Measurements from ENCODE around the gene CS.
"Not testable (repeated sequence)": the region's sequence is repeated elsewhere in the genome, so short reads cannot be mapped to it uniquely, and the experiment has no call there.

CS gene

DNA sequence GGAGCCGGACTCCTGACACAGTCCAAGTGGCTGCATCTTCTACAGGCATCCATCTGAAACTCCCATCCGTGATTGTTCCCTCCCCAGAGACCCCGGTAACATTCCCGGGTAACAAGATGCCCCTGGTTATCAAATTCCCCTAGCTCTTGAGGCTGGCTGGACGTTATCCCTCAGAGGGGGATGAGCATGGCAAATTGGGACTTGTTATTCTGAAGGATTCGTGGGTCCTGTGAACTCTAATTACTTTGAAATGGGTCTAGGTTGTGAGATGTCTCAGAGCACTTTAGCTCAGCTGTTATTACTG lies 34.3 kb upstream of the CS start:
- Histone ChIP-seq H3K4me1 (ENCODE audit: control insufficient read depth in 1 of 2, insufficient read depth in 2 of 2, low read length in 2 of 2) (peaks cover 0 to 12% of the 10 kb centered on the region in 2 donors), H3K36me3 (ENCODE audit: control insufficient read depth in 1 of 2, insufficient read depth in 2 of 2, low read length in 2 of 2) (no peaks in the 10 kb centered on the region), H3K4me3 (ENCODE audit: low read depth in 1 of 2, low read length in 2 of 2) (peak overlapping the region; percentile 62 to 94), H3K9me3 (ENCODE audit: control insufficient read depth in 1 of 2, low read length in 2 of 2) (no peaks in the 10 kb centered on the region), H3K27me3 (ENCODE audit: low read depth, low read length) (no peaks in the 10 kb centered on the region), H3K27ac (ENCODE audit: low read length) (peak overlapping the region; percentile 100)

DNA sequence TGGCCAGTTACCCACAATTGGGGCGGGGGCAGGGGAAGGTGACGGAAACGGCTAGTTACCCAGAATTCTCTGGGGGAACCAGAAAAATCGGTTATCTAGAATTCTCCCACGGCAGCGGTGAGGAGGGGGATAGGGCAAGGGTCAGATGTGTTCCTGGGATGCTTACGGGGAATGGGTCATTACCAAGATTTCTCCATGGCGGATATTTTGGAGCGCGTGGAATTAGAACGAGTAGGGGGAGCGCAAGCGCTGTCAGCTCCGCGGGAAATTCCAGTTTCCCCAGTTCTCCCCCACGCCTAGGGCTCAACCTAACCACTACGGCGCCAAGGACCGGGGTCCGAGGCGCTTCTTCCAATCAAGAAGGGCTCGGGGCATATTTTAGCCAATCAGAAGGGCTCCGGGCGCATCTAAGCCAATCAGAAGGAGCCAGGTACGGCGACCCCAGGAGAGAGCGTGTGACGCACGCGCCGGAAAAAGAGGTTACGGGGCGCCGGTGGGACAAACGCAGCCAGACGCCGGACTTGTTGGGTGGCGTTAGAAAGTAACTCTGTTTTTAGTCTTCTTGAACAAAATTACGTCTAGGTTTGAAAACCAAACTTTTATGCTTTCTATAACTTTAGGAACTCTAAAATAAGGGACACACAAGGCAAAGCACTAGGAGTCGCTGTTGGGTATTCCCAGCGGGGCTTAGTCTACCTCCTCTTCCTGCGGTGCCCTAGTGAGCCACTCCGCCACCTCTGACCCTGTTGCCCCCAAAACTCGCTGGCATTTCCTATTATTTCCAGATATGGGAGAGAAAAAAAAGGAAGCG lies 33.8 kb upstream of the CS start, which contains the start of gene PAN2:
Gene PAN2 (minus strand): TSS at position 322 of the 811 bp plus-strand sequence. CDS start 906 bp downstream, outside the sequence.
- Histone ChIP-seq H3K9me3 (ENCODE audit: control insufficient read depth in 1 of 2, low read length in 2 of 2) (no peaks in the 10 kb centered on the region), H3K4me1 (ENCODE audit: control insufficient read depth in 1 of 2, insufficient read depth in 2 of 2, low read length in 2 of 2) (peaks cover 0 to 12% of the 10 kb centered on the region in 2 donors), H3K36me3 (ENCODE audit: control insufficient read depth in 1 of 2, insufficient read depth in 2 of 2, low read length in 2 of 2) (no peaks in the 10 kb centered on the region), H3K27ac (ENCODE audit: low read length) (peak within 1 kb of the TSS; percentile 100), H3K4me3 (ENCODE audit: low read depth in 1 of 2, low read length in 2 of 2) (peak within 1 kb of the TSS; percentile 62 to 94), H3K27me3 (ENCODE audit: low read depth, low read length) (no peaks in the 10 kb centered on the region)

GRCh38 chr12:56333197-56333678 lies 33.1 kb upstream of the CS start:
- peaks cover 0 to 4% of the 10 kb centered on the region in 2 donors for H3K36me3 ChIP-seq (ENCODE audit: control insufficient read depth in 1 of 2, insufficient read depth in 2 of 2, low read length in 2 of 2)
- peak overlapping the region; percentile 62 to 94 for H3K4me3 ChIP-seq (ENCODE audit: low read depth in 1 of 2, low read length in 2 of 2)
- H3K4me1 ChIP-seq (ENCODE audit: control insufficient read depth in 1 of 2, insufficient read depth in 2 of 2, low read length in 2 of 2): peaks cover 0 to 12% of the 10 kb centered on the region in 2 donors
- H3K27me3 ChIP-seq (ENCODE audit: low read depth, low read length): no peaks in the 10 kb centered on the region
- H3K9me3 ChIP-seq (ENCODE audit: control insufficient read depth in 1 of 2, low read length in 2 of 2): no peaks in the 10 kb centered on the region
- H3K27ac ChIP-seq (ENCODE audit: low read length): peak overlapping the region; percentile 100

DNA sequence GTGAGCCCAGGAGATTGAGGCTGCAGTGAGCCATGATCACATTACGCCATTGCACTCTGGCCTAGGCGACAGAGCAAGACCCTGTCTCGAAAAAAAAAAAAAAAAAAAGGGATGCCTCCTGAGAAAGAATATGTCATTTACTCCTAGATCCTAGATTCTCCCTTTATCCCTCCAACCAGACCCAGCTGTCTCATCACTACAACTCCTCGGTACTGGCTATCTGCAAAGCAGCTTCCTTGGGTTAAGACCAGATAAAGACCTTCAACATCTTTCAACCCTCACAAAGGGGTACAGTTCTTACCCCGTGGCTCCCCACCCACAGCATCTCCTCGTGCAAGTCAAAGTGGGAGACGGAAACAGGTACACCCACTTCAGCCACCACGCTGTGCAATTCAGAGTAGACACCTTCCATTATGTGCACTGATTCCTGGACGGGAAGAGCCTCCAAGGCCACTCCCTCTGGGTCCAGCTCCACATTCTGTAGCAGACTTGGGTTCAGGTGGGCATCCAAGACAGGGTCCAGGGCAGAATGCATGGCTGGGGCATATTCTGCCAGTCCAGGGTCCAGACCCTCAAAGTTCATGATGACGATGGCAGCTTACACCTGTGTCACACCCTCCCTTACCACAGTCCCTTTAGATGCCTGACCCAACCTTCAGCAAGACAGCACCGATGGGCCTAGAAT lies 32.5 kb upstream of the CS start:
- peak overlapping the region; percentile 100 for H3K27ac ChIP-seq (ENCODE audit: low read length)
- H3K36me3 ChIP-seq (ENCODE audit: control insufficient read depth in 1 of 2, insufficient read depth in 2 of 2, low read length in 2 of 2): peaks cover 5 to 9% of the 10 kb centered on the region in 2 donors
- H3K27me3 ChIP-seq (ENCODE audit: low read depth, low read length): no peaks in the 10 kb centered on the region
- H3K4me3 ChIP-seq (ENCODE audit: low read depth in 1 of 2, low read length in 2 of 2): peak overlapping the region; percentile 62 to 94
- H3K4me1 ChIP-seq (ENCODE audit: control insufficient read depth in 1 of 2, insufficient read depth in 2 of 2, low read length in 2 of 2): peaks cover 0 to 12% of the 10 kb centered on the region in 2 donors
- no peaks in the 10 kb centered on the region for H3K9me3 ChIP-seq (ENCODE audit: control insufficient read depth in 1 of 2, low read length in 2 of 2)

- peaks cover 22 to 25% of the 10 kb centered on the region in 2 donors for H3K36me3 ChIP-seq (ENCODE audit: control insufficient read depth in 1 of 2, insufficient read depth in 2 of 2, low read length in 2 of 2)
- H3K4me3 ChIP-seq (ENCODE audit: low read depth in 1 of 2, low read length in 2 of 2): no peak overlapping the region
- peaks cover 0 to 12% of the 10 kb centered on the region in 2 donors for H3K4me1 ChIP-seq (ENCODE audit: control insufficient read depth in 1 of 2, insufficient read depth in 2 of 2, low read length in 2 of 2)
- H3K9me3 ChIP-seq (ENCODE audit: control insufficient read depth in 1 of 2, low read length in 2 of 2): no peaks in the 10 kb centered on the region
- H3K27me3 ChIP-seq (ENCODE audit: low read depth, low read length): no peaks in the 10 kb centered on the region
- no peak overlapping the region for H3K27ac ChIP-seq (ENCODE audit: low read length)
Observed at GRCh38 chr12:56330936-56331490, 30.9 kb upstream of the CS start.

- peaks cover 65 to 66% of the 10 kb centered on the region in 2 donors for H3K36me3 ChIP-seq (ENCODE audit: control insufficient read depth in 1 of 2, insufficient read depth in 2 of 2, low read length in 2 of 2)
- H3K27me3 ChIP-seq (ENCODE audit: low read depth, low read length): no peaks in the 10 kb centered on the region
- H3K4me1 ChIP-seq (ENCODE audit: control insufficient read depth in 1 of 2, insufficient read depth in 2 of 2, low read length in 2 of 2): no peaks in the 10 kb centered on the region
- H3K9me3 ChIP-seq (ENCODE audit: control insufficient read depth in 1 of 2, low read length in 2 of 2): no peaks in the 10 kb centered on the region
- no peak overlapping the region for H3K27ac ChIP-seq (ENCODE audit: low read length)
- H3K4me3 ChIP-seq (ENCODE audit: low read depth in 1 of 2, low read length in 2 of 2): no peak overlapping the region
Observed at GRCh38 chr12:56326533-56326932, 26.4 kb upstream of the CS start.

- H3K9me3 ChIP-seq (ENCODE audit: control insufficient read depth in 1 of 2, low read length in 2 of 2): no peaks in the 10 kb centered on the region
- H3K4me1 ChIP-seq (ENCODE audit: control insufficient read depth in 1 of 2, insufficient read depth in 2 of 2, low read length in 2 of 2): no peaks in the 10 kb centered on the region
- H3K4me3 ChIP-seq (ENCODE audit: low read depth in 1 of 2, low read length in 2 of 2): no peak overlapping the region
- H3K27me3 ChIP-seq (ENCODE audit: low read depth, low read length): no peaks in the 10 kb centered on the region
- no peak overlapping the region for H3K27ac ChIP-seq (ENCODE audit: low read length)
- H3K36me3 ChIP-seq (ENCODE audit: control insufficient read depth in 1 of 2, insufficient read depth in 2 of 2, low read length in 2 of 2): peaks cover 65 to 66% of the 10 kb centered on the region in 2 donors
Observed at GRCh38 chr12:56326126-56326525, 26.0 kb upstream of the CS start.

- Histone ChIP-seq H3K27me3 (ENCODE audit: low read depth, low read length) (no peaks in the 10 kb centered on the region), H3K36me3 (ENCODE audit: control insufficient read depth in 1 of 2, insufficient read depth in 2 of 2, low read length in 2 of 2) (peaks cover 73 to 74% of the 10 kb centered on the region in 2 donors), H3K4me3 (ENCODE audit: low read depth in 1 of 2, low read length in 2 of 2) (no peak overlapping the region), H3K4me1 (ENCODE audit: control insufficient read depth in 1 of 2, insufficient read depth in 2 of 2, low read length in 2 of 2) (no peaks in the 10 kb centered on the region), H3K27ac (ENCODE audit: low read length) (no peak overlapping the region), H3K9me3 (ENCODE audit: control insufficient read depth in 1 of 2, low read length in 2 of 2) (no peaks in the 10 kb centered on the region)
Observed at GRCh38 chr12:56324206-56324605, 24.1 kb upstream of the CS start.

GRCh38 chr12:56321610-56322009 lies 21.5 kb upstream of the CS start:
- H3K36me3 ChIP-seq (ENCODE audit: control insufficient read depth in 1 of 2, insufficient read depth in 2 of 2, low read length in 2 of 2): peaks cover 62 to 63% of the 10 kb centered on the region in 2 donors
- not testable (repeated sequence) for H3K27ac ChIP-seq (ENCODE audit: low read length); H3K9me3 ChIP-seq (ENCODE audit: control insufficient read depth in 1 of 2, low read length in 2 of 2); H3K4me3 ChIP-seq (ENCODE audit: low read depth in 1 of 2, low read length in 2 of 2); H3K4me1 ChIP-seq (ENCODE audit: control insufficient read depth in 1 of 2, insufficient read depth in 2 of 2, low read length in 2 of 2); H3K27me3 ChIP-seq (ENCODE audit: low read depth, low read length)

DNA sequence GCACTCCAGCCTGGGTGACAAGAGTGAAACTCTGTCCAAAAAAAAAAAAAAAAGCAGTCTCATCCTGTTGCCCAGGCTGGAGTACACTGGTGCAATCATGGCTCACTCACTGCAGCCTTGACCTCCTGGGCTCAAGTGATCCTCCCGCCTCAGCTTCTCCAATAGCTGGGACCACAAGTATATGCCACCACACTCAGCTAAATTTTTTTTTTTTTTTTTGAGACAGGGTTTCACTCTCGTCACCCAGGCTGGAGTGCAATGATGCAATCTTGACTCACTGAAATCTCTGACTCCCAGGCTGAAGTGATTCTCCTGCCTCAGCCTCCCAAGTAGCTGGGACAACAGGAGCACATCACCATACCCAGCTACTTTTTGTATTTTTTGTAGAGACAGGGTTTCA lies 20.9 kb upstream of the CS start:
- Histone ChIP-seq H3K27ac (ENCODE audit: low read length) (no peak overlapping the region), H3K4me1 (ENCODE audit: control insufficient read depth in 1 of 2, insufficient read depth in 2 of 2, low read length in 2 of 2) (no peaks in the 10 kb centered on the region), H3K36me3 (ENCODE audit: control insufficient read depth in 1 of 2, insufficient read depth in 2 of 2, low read length in 2 of 2) (peaks cover 56 to 58% of the 10 kb centered on the region in 2 donors)

DNA sequence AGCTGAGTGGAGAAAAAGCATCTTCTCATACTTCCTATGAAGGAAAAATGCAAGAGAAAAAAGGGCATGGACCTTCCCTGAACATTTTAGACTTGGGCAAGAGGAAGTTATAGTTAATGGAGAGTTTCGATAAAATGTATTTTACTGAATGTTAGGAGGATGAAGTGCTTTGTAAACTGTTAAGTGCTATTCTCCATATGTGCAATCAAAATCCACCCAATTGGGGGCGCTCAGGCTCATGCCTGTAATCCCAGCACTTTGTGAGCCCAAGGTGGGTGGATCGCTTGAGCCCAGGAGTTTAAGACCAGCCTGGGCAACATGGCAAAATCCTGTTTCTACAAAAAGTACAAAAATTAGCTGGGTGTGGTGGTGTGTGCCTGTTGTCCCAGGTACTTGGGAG lies 17.5 kb upstream of the CS start:
- Histone ChIP-seq H3K27ac (ENCODE audit: low read length) (no peak overlapping the region), H3K4me3 (ENCODE audit: low read depth in 1 of 2, low read length in 2 of 2) (no peak overlapping the region), H3K9me3 (ENCODE audit: control insufficient read depth in 1 of 2, low read length in 2 of 2) (no peaks in the 10 kb centered on the region), H3K27me3 (ENCODE audit: low read depth, low read length) (no peaks in the 10 kb centered on the region), H3K36me3 (ENCODE audit: control insufficient read depth in 1 of 2, insufficient read depth in 2 of 2, low read length in 2 of 2) (peaks cover 23 to 25% of the 10 kb centered on the region in 2 donors), H3K4me1 (ENCODE audit: control insufficient read depth in 1 of 2, insufficient read depth in 2 of 2, low read length in 2 of 2) (peaks cover 0 to 13% of the 10 kb centered on the region in 2 donors)

More for the DNA sequence above, 20.9 kb upstream of the CS start:
- Histone ChIP-seq H3K4me3 (ENCODE audit: low read depth in 1 of 2, low read length in 2 of 2) (no peak overlapping the region), H3K9me3 (ENCODE audit: control insufficient read depth in 1 of 2, low read length in 2 of 2) (no peaks in the 10 kb centered on the region), H3K27me3 (ENCODE audit: low read depth, low read length) (no peaks in the 10 kb centered on the region)
